SK-N-MC (cell line): ENCODE measurements around the gene CTNNA2.

Experiments used
- EZH2 ChIP-seq: fragments of 200-600 bp; sonication (generic); IDR thresholded peaks from one replicate; pipeline ENCODE4 v1.6.1; 2017; ENCODE audit warnings: antibody characterized with exemption
- FOXP2 ChIP-seq: optimal IDR thresholded peaks from 2 replicates; pipeline ENCODE3; 2011; ENCODE audit warnings: mild to moderate bottlenecking, moderate library complexity; ENCODE audit not compliant: insufficient read depth; ENCODE audit errors: extremely low read length, control extremely low read depth
- POLR2AphosphoS5 ChIP-seq: IDR thresholded peaks from 2 replicates; pipeline ENCODE4 v1.6.1; 2012; ENCODE audit warnings: mild to moderate bottlenecking, low read depth, low read length, borderline replicate concordance

DNA sequence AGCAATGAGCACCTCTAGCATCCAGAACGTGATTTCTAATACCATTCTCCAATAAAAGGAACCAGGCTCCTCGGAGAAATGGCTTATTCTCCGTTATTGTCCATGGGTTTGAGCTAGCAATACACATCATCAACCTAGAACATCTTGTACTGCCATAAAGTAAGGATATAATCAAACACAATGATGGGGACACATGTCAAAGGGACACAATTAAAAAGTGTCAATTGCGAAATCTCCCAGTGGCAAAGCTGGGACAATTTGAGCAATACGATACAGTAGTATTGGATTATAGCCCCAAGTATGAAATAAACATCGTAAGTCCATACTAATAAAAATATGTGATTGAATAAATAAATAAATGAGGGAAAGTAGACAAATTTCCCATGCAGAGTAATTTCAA lies 108.4 kb downstream of the CTNNA2 start:
- no peak for TF ChIP-seq POLR2AphosphoS5
- TF ChIP-seq EZH2 = no peak
- no peak for TF ChIP-seq FOXP2
